GM12878 (cell line): ENCODE data around the gene ZNF804A. TPM values are rescaled to one million over a fixed set of nuclear protein-coding genes. Genes with fewer than 3 reads are reported as not detected.

Experiments
- ATAC-seq: fragments of 200-7000 bp; cut with Tn5 transposase; 3 replicates; pipeline ENCODE4 v1.9.1; 2020; ENCODE audit warnings: mild to moderate bottlenecking, moderate library complexity
- BruUV-seq: library from RNA; stranded (reverse); fragments of 400-500 nt; replicated peaks from 2 replicates; lab custom pipeline; 2021; lab: Mats Ljungman, UMichigan
- CTCF ChIA-PET: fragments of 300-600 bp; sonication (Branson Sonifier 250); formaldehyde crosslinking; extraction: SDS; loops from one replicate; lab custom pipeline; 2021; ENCODE audit warnings: inconsistent platforms; lab: Yijun Ruan, JAX
- POLR2A ChIA-PET: fragments of 350-600 bp; formaldehyde crosslinking; extraction: SDS; loops from one replicate; lab custom pipeline; 2021; ENCODE audit warnings: inconsistent platforms; lab: Charles Lee
- RAD21 ChIA-PET: fragments of 300-600 bp; sonication (Branson Sonifier 250); formaldehyde crosslinking; loops from one replicate; lab custom pipeline; 2023; ENCODE audit warnings: antibody characterized with exemption; ENCODE audit not compliant: unreplicated experiment; lab: Charles Lee
- SMC1A ChIA-PET: fragments of 300-600 bp; sonication (Branson Sonifier 250); formaldehyde crosslinking; loops from one replicate; lab custom pipeline; 2023; ENCODE audit not compliant: unreplicated experiment, uncharacterized antibody; lab: Charles Lee
- DNase-seq: peaks from one replicate; pipeline ENCODE4 v3.0.0-alpha.2; 2011; ENCODE audit warnings: low read depth, low spot score
- FAIRE-seq: peaks from 3 replicates; lab custom pipeline; 2011; peaks lifted over from hg19 to GRCh38; lab: Jason Lieb, UNC
- H2AFZ ChIP-seq: 2 replicates; pipeline ENCODE4 v1.6.0; 2011; ENCODE audit warnings: low read depth, low read length, control low read depth; ENCODE audit not compliant: control insufficient read depth
- H3K27ac ChIP-seq: 2 replicates; pipeline ENCODE4 v1.5.1; 2011; ENCODE audit warnings: control low read depth; ENCODE audit not compliant: control insufficient read depth, insufficient read depth
- H3K27me3 ChIP-seq, 2 experiments: replicated peaks in 1 of 2; 2 replicates each; pipeline versions ENCODE4 v1.6.0 to v1.6.1; 2011; ENCODE audit warnings: low read length in 1 of 2; ENCODE audit not compliant: control insufficient read depth in 2 of 2, insufficient read depth in 2 of 2
- H3K36me3 ChIP-seq, 2 experiments: 2 replicates each; pipeline ENCODE4 v1.5.1; 2011; ENCODE audit warnings: low read length in 1 of 2; ENCODE audit not compliant: control insufficient read depth in 2 of 2, insufficient read depth in 2 of 2
- H3K4me1 ChIP-seq: 2 replicates; pipeline ENCODE4 v1.6.1; 2011; ENCODE audit warnings: mild to moderate bottlenecking, low read length, moderate library complexity, mixed read lengths; ENCODE audit not compliant: control insufficient read depth, insufficient read depth
- H3K4me2 ChIP-seq: 2 replicates; pipeline ENCODE4 v1.6.0; 2011; ENCODE audit warnings: control low read depth; ENCODE audit not compliant: control insufficient read depth, insufficient read depth
- H3K4me3 ChIP-seq: fragments of 200-600 bp; sonication (generic); 2 replicates; pipeline ENCODE4 v1.5.1; 2016
- H3K79me2 ChIP-seq: 2 replicates; pipeline ENCODE4 v1.6.0; 2011; ENCODE audit warnings: low read length; ENCODE audit not compliant: control insufficient read depth, insufficient read depth
- H3K9ac ChIP-seq: 2 replicates; pipeline ENCODE4 v1.8.0; 2011; ENCODE audit warnings: low read length, control low read depth, mixed read lengths; ENCODE audit not compliant: control insufficient read depth, insufficient read depth
- H3K9me3 ChIP-seq: replicated peaks from 3 replicates; pipeline ENCODE4 v1.5.1; 2011; ENCODE audit warnings: mild to moderate bottlenecking, low read length; ENCODE audit not compliant: control insufficient read depth, insufficient read depth
- H4K20me1 ChIP-seq: 2 replicates; pipeline ENCODE4 v1.6.0; 2011; ENCODE audit not compliant: control insufficient read depth, insufficient read depth
- CHD2 ChIP-seq: IDR thresholded peaks from 2 replicates; pipeline ENCODE4 v1.6.1; 2011; ENCODE audit warnings: low read depth, low read length, improper control_type of control experiment, borderline replicate concordance
- DPF2 ChIP-seq: fragments of 450-650 bp; IDR thresholded peaks from 2 replicates; pipeline ENCODE4 v1.6.1; 2017; ENCODE audit warnings: mild to moderate bottlenecking
- EED ChIP-seq: sonication (generic); IDR thresholded peaks from 2 replicates; pipeline ENCODE4 v1.6.1; 2016; ENCODE audit warnings: antibody characterized with exemption, low read depth
- HDGF ChIP-seq: fragments of 450-650 bp; IDR thresholded peaks from 2 replicates; pipeline ENCODE4 v1.6.1; 2016; ENCODE audit warnings: antibody characterized with exemption
- MTA2 ChIP-seq: fragments of 450-650 bp; IDR thresholded peaks from 2 replicates; pipeline ENCODE4 v1.6.1; 2016; ENCODE audit warnings: low read depth, mild to moderate bottlenecking, moderate library complexity
- MYB ChIP-seq: fragments of 150-350 bp; IDR thresholded peaks from 2 replicates; pipeline ENCODE4 v1.6.1; 2014; ENCODE audit warnings: mild to moderate bottlenecking, low read depth, low read length, borderline replicate concordance
- NFYA ChIP-seq: IDR thresholded peaks from 2 replicates; pipeline ENCODE4 v1.6.1; 2011; ENCODE audit warnings: low read depth, mild to moderate bottlenecking, low read length, improper control_type of control experiment, borderline replicate concordance
- NR2C1 ChIP-seq: fragments of 450-650 bp; IDR thresholded peaks from 2 replicates; pipeline ENCODE4 v1.6.1; 2017; ENCODE audit warnings: antibody characterized with exemption, mild to moderate bottlenecking, moderate library complexity
- SIN3A ChIP-seq: IDR thresholded peaks from 2 replicates; pipeline ENCODE4 v1.6.1; 2012; ENCODE audit warnings: low read depth, low read length, improper control_type of control experiment
- SUPT20H ChIP-seq: IDR thresholded peaks from 2 replicates; pipeline ENCODE4 v1.6.1; 2011; ENCODE audit warnings: low read depth, mild to moderate bottlenecking, low read length, moderate library complexity, borderline replicate concordance; ENCODE audit not compliant: control insufficient read depth
- TBL1XR1 ChIP-seq: IDR thresholded peaks from 2 replicates; pipeline ENCODE4 v1.6.1; 2012; ENCODE audit warnings: low read depth, low read length, improper control_type of control experiment
- WRNIP1 ChIP-seq: IDR thresholded peaks from 2 replicates; pipeline ENCODE4 v1.6.1; 2011; ENCODE audit warnings: low read depth, low read length, improper control_type of control experiment, borderline replicate concordance
- ZNF622 ChIP-seq: fragments of 450-650 bp; IDR thresholded peaks from 2 replicates; pipeline ENCODE4 v1.6.1; 2017; ENCODE audit warnings: mild to moderate bottlenecking, inconsistent platforms
- in situ Hi-C: fragments of 300-500 bp; cut with MboI; formaldehyde crosslinking; loops from 9 replicates; pipeline ENCODE4 v1.14.3; 2018; ENCODE audit warnings: mixed read lengths
- intact Hi-C: fragments of 100-400 bp; cut with micrococcal nuclease; formaldehyde crosslinking; loops from one replicate; pipeline ENCODE4 v1.14.2; 2022; ENCODE audit not compliant: unreplicated experiment
- polyA plus RNA-seq, 11 experiments: library from polyadenylated mRNA; depleted of rRNA in 4 of 11; unstranded in 6 of 11; stranded (reverse) in 5 of 11; fragments of >200 nt; fragmentation: Nextera tagmentation in 4 of 11; fragmentation: Illumina TruSeq in 1 of 11; extraction: Ambion mirVana in 4 of 11; extraction: Trizol in 1 of 11; gene quantifications; 1 replicate in 1 of 11; 2 replicates in 10 of 11; pipeline versions ENCODE4 v1.2.1 to v1.2.3, GENCODE V29; 2011 to 2016; ENCODE audit warnings: inconsistent platforms in 2 of 11, missing spikeins in 2 of 11, low read depth in 1 of 11
- total RNA-seq, 4 experiments: library from RNA; depleted of rRNA in 3 of 4; stranded (reverse); fragments of >200 nt in 3 of 4; fragmentation: Illumina TruSeq in 1 of 4; extraction: Trizol in 1 of 4; gene quantifications; 2 replicates each; pipeline versions ENCODE4 v1.2.1 to v1.2.3, GENCODE V29; 2013 to 2021
- TF ChIP-seq, protein P1 (sequence below): IDR thresholded peaks from 2 replicates; pipeline ENCODE4 v1.6.1; 2011; ENCODE audit warnings: mild to moderate bottlenecking, low read depth, low read length, moderate library complexity; ENCODE audit not compliant: insufficient replicate concordance
- TF ChIP-seq, protein P2 (sequence below): fragments of 150-350 bp; IDR thresholded peaks from 2 replicates; pipeline ENCODE4 v1.6.1; 2014; ENCODE audit warnings: mild to moderate bottlenecking, low read depth, low read length
- TF ChIP-seq, protein P3 (sequence below): IDR thresholded peaks from 2 replicates; pipeline ENCODE4 v1.6.1; 2011; ENCODE audit warnings: low read depth, low read length, improper control_type of control experiment, borderline replicate concordance

The ZNF804A gene
- total and polyA plus RNA-seq, 10 of the 15 experiments (the other 5 are each of a cell fraction or from before 2014, with no cell fraction given), result 0.19 to 2.3 (median 1.4) TPM

DNA sequence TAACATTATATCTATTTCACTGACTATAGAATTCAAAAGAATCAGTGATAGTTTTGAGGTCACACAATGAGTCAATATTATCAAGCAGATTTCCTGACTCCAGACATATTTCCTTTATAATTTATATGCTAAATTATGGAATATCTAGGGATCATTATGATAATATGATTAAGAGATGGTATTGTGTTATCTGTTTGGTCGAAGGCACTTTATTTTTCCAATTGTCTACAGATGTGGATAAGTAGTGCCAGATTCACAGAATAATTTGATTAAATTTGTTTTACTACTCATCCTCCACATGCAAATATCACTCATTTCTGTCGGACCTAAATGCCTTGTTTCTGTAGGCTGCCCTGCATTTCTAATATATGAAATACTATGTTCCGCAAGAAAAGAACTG, 4.4 kb downstream of the ZNF804A start (continued):
- TF ChIP-seq, protein P1, sequence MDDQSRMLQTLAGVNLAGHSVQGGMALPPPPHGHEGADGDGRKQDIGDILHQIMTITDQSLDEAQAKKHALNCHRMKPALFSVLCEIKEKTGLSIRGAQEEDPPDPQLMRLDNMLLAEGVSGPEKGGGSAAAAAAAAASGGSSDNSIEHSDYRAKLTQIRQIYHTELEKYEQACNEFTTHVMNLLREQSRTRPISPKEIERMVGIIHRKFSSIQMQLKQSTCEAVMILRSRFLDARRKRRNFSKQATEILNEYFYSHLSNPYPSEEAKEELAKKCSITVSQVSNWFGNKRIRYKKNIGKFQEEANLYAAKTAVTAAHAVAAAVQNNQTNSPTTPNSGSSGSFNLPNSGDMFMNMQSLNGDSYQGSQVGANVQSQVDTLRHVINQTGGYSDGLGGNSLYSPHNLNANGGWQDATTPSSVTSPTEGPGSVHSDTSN, result no peak
- TF ChIP-seq EED (no peak), CHD2 (no peak), NFYA (no peak), MTA2 (no peak), HDGF (no peak), MYB (no peak)
- TF ChIP-seq, protein P2, sequence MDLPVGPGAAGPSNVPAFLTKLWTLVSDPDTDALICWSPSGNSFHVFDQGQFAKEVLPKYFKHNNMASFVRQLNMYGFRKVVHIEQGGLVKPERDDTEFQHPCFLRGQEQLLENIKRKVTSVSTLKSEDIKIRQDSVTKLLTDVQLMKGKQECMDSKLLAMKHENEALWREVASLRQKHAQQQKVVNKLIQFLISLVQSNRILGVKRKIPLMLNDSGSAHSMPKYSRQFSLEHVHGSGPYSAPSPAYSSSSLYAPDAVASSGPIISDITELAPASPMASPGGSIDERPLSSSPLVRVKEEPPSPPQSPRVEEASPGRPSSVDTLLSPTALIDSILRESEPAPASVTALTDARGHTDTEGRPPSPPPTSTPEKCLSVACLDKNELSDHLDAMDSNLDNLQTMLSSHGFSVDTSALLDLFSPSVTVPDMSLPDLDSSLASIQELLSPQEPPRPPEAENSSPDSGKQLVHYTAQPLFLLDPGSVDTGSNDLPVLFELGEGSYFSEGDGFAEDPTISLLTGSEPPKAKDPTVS, result no peak
- TF ChIP-seq, protein P3, sequence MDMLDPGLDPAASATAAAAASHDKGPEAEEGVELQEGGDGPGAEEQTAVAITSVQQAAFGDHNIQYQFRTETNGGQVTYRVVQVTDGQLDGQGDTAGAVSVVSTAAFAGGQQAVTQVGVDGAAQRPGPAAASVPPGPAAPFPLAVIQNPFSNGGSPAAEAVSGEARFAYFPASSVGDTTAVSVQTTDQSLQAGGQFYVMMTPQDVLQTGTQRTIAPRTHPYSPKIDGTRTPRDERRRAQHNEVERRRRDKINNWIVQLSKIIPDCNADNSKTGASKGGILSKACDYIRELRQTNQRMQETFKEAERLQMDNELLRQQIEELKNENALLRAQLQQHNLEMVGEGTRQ, result no peak

DNA sequence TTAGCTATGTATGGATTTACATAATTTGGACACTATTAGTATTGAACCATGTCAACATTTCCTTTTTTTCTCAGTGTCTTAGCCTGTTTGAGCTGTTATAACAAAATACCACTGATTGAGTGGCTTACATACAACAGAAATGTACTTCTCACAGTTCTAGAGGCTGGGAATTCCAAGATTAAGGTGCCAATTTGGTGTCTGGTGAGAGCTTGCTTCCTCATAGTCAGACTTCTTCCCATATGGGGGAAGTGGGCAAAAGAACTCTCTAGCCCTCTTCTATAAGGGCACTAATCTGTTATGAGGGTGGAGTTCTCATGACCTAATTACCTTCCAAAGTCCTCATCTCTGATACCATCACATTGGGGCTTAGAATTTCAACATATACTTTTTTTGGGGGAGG, 12.6 kb downstream of the ZNF804A start:
- H3K4me1 ChIP-seq, result no peaks in the 10 kb centered on the region
- DNase-seq (no peak), FAIRE-seq (no peak)
- POLR2A ChIA-PET, result interaction anchor here (0.5 kb wide), 1 partner anchor 576 kb away, joined by 4 read pairs; no protein-coding TSS in a partner anchor
- H3K9me3 ChIP-seq, result no peaks in the 10 kb centered on the region
- no peak overlapping the region for H3K4me3 ChIP-seq
- intact Hi-C loops, result loop anchor here (10.0 kb wide), 1 partner anchor 674 kb away; no protein-coding TSS in a partner anchor
- no peak overlapping the region for H2AFZ ChIP-seq
- no peak overlapping the region for H3K9ac ChIP-seq
- in situ Hi-C loops, result no loop called here
- no peaks in the 10 kb centered on the region for H4K20me1 ChIP-seq
- BruUV-seq, result no TSS peak
- H3K36me3 ChIP-seq, result no peaks in the 10 kb centered on the region
- H3K4me2 ChIP-seq, result no peak overlapping the region
- no peak overlapping the region for H3K27ac ChIP-seq
- RAD21 ChIA-PET, result interaction anchor here (0.7 to 1.2 kb wide), 2 partner anchors 598 to 986 kb away, joined by 3 to 4 read pairs; no protein-coding TSS in a partner anchor
- H3K79me2 ChIP-seq, result no peaks in the 10 kb centered on the region
- no peak for TF ChIP-seq ZNF622
- no peak for TF ChIP-seq SUPT20H
- no peak for TF ChIP-seq SIN3A
- TF ChIP-seq TBL1XR1, result no peak
- TF ChIP-seq DPF2, result no peak
- no peak for TF ChIP-seq NR2C1
- TF ChIP-seq WRNIP1, result no peak
- TF ChIP-seq, all 136 proteins: peak for 0
- SMC1A ChIA-PET, result interaction anchor here (1.0 kb wide), 1 partner anchor 123 kb away, joined by 3 read pairs; no protein-coding TSS in a partner anchor
- no peak for ATAC-seq
- no peaks in the 10 kb centered on the region for H3K27me3 ChIP-seq
- CTCF ChIA-PET, result interaction anchor here (0.7 to 3.0 kb wide), 11 partner anchors 8 to 1127 kb away, joined by 3 to 11 read pairs (median 4); no protein-coding TSS in a partner anchor
